HG02623 (cell line): ENCODE data around the gene CORT.
"Not testable (repeated sequence)": the region's sequence is repeated elsewhere in the genome, so short reads cannot be mapped to it uniquely, and the experiment has no call there.

Experiments
- ATAC-seq: cut with Tn5 transposase; IDR thresholded peaks from one replicate; pipeline ENCODE4 v1.9.1; 2021; ENCODE audit warnings: moderate library complexity; ENCODE audit not compliant: unreplicated experiment

CORT gene, protein sequence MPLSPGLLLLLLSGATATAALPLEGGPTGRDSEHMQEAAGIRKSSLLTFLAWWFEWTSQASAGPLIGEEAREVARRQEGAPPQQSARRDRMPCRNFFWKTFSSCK

DNA sequence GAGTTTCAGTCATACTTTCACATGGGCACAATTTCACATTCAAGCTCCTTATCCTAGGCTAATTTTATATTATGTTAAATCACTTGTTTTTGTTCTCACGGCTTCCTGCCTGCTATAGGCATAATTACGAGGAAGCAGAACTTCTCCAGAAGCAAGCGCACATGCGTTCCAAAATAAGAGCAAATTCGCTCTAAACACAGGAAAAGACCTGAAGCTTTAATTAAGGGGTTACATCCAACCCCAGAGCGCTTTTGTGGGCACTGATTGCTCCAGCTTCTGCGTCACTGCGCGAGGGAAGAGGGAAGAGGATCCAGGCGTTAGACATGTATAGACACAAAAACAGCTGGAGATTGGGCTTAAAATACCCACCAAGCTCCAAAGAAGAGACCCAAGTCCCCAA lies at the start of gene CORT:
TSS of gene CORT (plus strand) at position 281 of the 400 bp plus-strand sequence. CDS start 193 bp downstream, outside the sequence.
- no peak for ATAC-seq

DNA sequence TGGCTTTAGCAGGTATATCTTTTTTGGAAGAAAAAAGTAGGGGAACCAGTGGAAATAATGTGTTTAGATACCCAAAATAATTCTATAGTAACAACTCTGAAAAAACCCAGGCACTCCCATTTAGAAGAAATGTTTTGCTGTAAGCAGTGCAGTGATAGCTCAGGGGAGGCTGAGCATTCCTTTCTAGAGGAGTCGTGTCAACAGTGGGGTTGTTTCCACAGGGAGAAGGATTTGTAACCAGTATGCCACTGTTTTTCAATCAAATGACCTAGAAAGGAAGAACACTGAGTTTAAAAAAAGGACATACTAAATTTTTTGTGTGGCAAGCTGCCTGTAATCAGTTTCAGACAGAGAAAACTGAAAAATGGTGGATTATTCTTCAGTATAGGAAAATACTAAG lies 48.5 kb upstream of the CORT start:
- ATAC-seq = no peak

DNA sequence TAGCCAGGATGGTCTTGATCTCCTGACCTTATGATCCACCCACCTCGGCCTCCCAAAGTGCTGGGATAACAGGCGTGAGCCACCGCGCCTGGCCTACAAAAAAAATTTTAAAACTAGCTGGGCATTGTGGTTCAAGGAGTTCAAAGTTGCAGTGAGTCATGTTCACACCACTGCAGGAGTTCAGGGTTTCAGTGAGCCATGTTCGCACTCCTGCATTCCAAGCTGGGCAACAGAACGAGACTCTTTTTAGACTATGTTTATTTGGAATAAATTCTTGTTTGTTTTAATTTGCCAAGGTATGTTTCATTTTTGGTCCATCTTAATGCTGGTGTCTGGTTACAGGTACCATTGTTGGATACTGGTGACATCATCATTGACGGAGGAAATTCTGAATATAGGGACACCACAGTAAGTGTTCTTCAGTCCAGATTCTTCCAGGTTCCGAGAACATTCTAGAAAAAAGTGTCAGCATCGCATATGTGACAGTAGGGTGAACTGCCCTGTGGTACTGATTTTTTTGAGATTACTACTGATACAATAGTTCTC lies 47.0 kb upstream of the CORT start:
- no peak for ATAC-seq

DNA sequence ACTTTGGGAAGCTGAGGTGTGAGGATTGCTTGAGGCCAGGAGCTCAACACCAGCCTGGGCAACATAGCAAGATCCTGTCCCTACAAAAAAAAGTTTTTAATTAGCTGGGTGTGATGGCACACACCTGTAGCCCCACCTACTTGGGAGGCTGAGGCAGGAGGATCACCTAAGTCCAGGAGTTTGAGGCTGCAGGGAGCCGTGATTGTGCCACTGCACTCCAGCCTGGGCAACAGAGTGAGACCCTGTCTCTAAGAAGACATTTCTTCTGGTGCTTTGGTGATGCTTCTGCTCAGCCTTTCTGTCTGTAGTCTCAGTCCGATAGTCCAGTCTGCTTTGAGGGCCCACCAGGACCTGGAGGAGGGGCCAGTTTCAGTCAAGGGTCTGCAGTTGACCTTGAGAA lies 42.6 kb upstream of the CORT start:
- ATAC-seq = no peak

DNA sequence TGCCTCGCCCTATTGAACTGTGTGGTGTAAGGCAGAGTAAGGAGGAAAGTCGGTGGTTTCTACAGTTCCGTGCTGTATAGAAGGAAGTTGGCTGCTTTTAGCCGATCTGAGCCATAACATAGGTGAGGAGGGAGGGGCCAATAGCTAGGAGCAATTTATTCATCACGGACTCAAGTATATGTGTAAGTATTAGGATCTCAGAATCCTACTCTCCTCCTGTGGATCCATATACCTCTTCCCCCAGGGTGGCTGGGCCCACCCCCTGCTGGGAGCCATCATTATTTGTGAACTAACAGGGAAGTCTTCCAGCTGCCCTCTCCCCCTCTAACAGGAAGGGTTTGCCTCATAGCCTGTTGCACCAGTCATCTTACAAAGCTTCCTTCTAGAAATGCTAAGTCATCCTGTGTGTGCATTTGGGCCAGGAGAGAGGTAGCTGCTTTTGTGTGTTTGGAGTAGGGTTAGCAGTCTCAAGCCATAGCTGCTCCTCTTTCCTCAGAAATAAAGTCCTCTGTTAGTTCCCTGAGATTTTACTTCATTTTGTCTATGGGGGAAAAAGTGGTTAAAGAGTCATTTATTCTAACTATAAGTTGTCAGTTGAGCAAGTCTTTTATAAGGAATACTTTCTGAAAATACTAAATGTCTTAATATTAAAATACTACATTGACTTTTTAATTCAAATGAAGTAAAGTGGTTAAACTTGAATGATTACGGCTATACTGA lies 34.5 kb upstream of the CORT start:
- no peak for ATAC-seq

DNA sequence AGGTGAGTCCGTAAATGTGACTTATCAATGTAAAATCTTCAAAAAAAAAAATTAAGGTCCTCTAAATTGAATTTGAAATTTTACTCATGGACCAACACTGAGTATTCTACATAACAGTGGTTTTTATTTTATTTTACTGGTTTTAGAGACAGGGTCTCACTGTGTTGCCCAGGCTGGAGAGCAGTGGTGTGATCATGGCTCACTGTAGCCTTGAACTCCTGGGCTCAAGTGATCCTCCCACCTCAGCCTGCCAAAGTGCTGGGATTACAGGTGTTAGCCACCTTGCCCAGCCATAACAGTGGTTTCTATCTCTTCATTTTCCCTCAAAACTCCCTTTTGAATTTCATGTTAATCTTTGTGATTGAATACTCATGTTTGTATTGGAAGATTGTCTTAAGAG lies 33.9 kb upstream of the CORT start:
- ATAC-seq = not testable (repeated sequence)

DNA sequence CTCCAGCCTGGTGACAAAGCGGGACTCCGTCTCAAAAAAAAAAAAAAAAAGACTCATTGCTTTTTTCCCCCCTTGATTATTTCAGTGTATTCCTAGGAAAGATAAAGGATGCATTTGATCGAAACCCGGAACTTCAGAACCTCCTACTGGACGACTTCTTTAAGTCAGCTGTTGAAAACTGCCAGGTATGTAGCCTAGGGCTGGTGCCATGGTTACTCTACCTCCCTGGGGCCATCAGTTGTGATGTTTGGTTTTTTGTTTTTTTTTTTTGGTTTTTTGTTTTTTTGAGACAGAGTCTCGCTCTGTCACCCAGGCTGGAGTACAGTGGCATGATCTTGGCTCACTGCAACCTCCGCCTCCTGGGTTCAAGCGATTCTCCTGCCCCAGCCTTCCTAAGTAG lies 31.1 kb upstream of the CORT start:
- ATAC-seq = not testable (repeated sequence)

DNA sequence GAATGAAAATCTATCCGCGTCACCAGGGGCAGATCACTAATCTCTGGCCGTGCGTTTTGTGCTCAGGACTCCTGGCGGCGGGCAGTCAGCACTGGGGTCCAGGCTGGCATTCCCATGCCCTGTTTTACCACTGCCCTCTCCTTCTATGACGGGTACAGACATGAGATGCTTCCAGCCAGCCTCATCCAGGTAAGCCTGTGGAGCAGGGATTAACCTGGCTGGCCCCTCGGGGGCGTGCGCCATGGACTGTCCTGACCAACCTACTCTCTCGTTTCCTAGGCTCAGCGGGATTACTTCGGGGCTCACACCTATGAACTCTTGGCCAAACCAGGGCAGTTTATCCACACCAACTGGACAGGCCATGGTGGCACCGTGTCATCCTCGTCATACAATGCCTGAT lies 30.5 kb upstream of the CORT start:
- no peak for ATAC-seq

DNA sequence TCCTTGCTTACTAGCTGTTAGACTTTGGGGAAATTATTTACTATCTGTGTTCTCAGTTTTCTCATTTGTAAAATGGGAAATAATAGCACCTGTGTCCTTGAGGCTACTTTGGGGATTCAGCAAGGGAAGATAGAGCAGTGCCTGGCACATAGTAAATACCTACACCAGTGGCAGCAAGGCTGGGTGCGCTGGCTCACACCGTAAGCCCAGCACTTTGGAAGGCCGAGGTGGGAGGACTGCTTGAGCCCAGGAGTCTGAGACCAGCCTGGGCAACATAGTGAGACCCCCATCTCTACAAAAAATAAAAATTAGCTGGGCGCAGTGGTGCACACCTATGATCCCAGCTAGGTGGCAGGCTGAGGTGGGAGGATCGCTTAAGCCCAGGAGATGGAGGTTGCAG lies 28.2 kb upstream of the CORT start:
- ATAC-seq = no peak

DNA sequence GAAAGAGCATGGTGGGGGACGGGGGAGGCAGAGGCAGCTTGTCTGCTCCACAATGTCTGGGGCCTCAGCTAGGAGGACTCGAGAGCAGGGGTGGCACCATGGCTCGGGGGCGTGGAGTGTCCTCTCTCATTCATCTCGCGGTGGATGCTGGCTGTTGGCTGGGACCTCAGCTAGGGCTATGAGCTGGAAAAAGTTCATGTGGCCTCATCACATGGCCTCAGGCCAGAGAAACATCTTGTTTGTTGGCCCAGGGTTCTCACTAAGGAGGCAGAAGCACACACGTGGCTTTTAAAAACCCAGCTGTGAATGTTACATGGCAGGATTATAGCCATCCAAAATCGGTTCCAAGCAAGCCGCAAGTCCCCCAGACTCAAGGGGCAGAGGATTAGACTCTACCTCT lies 25.8 kb upstream of the CORT start:
- no peak for ATAC-seq

DNA sequence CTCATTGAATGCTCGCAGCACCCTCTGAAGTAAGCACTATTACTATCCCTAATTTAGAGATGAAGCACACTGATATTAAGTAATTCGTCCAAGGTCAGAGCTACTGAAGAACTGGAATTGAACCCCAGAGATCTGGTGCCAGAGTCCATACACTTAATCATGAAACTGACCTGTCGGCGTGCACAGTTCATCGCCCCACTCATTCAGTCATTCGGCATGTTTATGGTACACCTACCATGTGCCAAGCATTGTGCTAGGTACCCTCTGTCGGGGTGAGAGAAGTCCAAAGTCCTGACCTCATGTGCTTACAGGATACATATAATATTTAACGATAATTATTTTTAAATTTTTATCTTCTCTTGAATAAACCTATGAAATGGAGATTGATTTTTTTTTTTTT lies 25.2 kb upstream of the CORT start:
- no peak for ATAC-seq

DNA sequence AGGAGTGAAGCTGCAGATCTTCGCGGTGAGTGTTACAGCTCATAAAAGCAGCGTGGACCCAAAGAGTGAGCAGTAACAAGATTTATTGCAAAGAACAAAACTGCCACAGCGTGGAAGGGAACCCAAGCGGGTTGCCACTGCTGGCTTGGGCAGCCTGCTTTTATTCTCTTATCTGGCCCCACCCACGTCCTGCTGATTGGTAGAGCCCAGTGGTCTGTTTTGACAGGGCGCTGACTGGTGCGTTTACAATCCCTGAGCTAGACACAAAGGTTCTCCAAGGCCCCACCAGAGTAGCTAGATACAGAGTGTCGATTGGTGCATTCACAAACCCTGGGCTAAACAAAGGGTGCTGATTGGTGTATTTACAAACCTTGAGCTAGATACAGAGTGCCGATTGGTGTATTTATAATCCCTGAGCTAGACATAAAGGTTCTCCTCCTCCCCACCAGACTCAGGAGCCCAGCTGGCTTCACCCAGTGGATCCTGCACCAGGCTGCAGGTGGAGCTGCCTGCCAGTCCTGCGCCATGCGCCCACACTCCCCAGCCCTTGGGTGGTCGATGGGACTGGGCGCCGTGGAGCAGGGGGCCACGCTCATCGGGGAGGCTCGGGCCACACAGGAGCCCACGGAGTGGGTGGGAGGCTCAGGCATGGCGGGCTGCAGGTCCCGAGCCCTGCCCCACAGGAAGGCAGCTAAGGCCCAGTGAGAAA lies 23.9 kb upstream of the CORT start:
- ATAC-seq = not testable (repeated sequence)

DNA sequence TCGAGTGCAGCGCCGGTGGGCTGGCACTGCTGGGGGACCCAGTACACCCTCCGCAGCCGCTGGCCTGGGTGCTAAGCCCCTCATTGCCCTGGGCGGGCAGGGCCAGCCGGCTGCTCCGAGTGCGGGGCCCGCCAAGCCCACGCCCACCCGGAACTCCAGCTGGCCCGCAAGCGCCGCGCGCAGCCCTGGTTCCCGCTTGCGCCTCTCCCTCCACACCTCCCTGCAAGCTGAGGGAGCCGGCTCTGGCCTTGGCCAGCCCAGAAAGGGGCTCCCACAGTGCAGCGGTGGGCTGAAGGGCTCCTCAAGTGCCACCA lies 23.3 kb upstream of the CORT start:
- not testable (repeated sequence) for ATAC-seq

DNA sequence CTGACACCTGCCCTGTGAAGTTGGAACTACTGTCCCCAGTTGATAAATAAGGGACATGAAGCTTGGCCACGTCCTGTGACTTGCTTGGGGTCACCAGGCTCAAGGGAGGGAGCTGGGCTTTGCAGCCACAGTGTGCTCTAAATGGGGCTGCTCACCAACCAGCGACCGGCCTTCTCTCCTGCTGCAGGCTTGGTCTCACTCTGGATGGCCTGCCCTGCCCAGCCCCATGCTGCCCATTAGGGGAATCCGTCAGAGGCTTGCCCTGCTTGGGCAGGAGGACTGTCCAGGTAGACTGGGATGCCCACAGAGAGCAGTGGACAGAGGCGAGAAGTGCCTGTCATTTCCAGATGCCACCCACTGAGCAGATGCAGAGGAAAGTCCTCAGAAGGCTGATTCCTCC lies 20.8 kb upstream of the CORT start:
- no peak for ATAC-seq

DNA sequence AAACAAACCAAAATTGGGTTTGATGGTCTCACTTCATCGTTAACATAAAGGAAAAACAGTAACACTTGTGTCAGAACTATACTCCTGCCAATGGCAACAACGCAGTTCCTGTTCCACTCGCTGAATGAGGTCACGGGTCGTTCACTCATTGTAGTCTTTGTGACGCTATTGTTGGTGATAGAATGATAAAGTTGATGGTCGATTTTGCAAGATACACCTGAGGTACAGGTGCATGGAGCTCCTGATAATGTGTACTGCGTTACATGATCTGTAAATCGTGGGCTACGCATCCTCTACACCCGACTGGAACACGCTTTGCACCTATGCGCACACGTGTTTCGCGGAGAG lies 20.0 kb upstream of the CORT start:
- no peak for ATAC-seq

DNA sequence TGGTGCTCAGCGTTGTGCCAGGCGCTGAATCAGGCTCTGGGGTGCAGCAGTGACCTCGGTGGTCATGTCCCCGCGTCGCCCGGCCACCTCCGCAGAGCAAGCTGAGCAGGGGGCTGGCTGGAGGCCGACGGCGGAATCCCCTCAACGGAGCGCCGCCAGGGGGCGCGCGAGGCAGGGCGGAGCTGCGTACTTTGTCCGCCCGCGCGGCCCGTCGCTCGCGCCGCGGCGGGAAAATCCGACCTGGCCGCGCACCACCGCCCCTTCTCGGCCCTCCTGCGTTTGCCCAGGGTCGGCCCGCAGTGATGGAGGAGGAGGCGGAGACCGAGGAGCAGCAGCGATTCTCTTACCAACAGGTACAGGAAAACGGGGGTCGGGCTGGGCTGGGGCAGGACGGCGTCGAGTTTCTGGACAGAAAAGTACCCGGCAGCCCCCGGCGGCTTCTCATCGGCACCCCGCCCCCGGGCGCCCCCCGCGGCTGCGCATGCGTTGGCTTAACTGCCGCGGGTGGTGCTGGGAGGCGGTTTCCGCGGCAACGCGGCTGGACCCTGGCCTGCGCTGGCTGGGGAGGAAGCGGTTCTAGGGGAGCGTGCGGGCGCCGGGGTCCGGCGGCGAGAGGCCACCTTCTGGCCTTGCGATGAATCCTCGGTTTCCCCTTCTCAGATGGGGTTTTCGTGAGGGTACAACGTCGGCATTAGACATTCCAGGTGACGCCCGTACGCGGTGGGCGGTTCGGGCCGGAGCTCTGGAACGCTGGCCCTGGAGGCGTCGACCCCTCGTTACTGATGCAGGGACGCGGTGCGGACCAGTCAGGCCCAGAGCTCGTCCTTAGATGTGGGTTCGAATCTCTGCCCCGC lies 19.4 kb upstream of the CORT start, which contains the start of gene CENPS:
TSS of gene CENPS (plus strand) at position 218 of the 854 bp plus-strand sequence. CDS start at position 303, 85 bp downstream.
- ATAC-seq = peak; percentile 70

DNA sequence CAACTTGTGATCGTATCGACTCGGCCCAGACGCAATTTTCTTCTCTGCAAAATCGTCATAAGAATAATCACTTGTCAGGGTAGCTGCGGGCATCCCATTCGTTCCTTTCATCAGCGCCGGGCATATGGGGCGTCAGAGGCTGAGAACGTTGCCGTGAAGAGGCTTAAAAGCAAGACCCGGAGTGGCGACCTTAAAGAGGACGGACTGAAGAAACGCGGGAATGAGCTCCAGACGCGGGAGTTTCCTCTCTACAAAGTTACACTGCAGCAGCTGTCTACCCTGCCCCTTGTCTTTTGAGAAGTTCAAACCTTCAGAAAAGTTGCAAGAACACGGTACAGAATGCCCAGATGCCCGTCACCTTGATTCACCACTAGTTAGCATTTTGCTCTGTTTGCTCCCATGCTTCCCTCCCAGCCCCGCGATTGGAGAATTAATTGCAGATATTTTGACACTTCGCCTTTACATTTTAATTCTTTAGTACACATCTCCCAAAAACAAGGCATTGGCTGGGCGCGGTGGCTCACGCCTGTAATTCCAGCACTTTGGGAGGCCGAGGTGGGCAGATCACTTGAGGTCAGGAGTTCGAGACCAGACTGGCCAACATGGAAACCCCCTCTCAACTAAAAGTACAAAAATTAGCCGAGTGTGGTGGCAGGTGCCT lies 18.6 kb upstream of the CORT start:
- ATAC-seq = no peak

DNA sequence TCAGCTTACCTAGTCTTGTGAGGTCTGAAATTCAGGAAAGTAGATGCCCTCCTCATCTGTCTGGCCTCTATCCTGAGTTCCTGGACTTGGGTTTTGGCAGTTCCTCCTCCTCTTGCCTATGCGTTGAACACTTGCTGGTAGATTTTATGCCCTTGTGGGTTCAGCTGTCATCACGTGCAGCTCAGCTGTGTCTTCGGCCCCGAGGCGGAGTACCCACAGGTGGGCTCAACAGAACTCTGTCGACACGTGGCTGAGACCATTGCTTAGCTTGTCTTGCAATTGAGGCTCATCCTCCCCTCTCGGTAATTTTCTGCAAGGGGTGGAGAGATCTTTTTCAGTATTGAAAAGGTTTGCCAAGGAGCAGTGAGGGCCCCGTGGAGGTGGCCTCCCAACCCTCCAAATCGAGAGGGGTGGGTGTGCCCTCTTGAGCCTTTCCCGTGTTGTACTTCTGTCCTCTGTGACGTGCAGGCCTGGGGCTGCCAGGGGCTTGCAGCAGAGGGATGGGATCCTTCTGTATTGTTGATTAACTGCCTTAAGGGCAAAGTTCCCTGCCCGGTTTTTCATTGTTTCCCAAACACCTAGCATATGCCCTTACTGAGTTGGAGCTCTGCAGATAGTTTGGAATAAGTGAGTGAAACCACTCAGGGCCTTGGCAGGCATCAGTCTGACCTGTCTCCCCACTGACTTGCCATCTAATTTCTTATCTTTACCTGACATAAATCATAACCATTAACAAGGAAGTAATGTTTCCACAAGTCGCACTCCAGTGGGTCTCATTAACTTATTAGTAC lies 16.7 kb upstream of the CORT start:
- no peak for ATAC-seq

DNA sequence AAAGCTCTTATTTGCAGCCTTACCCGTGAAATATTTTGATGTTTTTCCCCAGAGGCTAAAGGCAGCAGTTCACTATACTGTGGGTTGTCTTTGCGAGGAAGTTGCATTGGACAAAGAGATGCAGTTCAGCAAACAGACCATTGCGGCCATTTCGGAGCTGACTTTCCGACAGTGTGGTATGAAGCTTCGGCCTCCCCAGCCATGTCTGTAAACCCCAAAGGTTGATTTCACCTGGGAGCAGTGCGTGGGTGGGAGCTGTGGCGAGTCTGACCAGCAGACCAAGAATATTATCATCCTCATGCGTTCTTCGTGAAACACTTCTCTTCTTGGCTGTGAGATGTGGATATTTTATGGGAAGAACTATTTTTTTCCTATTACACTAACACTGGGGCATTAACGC lies 16.0 kb upstream of the CORT start:
- ATAC-seq = no peak

DNA sequence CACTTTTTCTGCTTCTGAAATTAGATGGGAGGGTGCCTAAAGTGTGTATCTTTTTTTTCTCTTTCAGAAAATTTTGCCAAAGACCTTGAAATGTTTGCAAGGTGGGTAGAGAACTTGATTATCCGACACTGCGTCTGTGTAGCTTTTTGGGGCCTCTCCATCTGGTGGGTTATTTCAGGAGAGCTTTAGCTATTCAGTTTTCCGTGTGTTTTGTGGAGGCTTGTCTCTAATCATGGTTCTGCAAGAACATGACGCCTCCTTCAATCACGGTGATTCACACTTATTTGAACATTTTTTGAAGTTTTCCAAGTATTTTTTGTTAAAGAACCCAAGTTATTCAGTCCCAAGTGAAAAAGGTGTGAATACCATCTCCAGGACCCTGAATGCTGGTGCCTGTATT lies 15.2 kb upstream of the CORT start:
- ATAC-seq = no peak
